Skeletal muscle cell (primary cell): ENCODE results near the gene ARRDC1.

Experiments used
- DNase-seq: peaks from one replicate; pipeline ENCODE4 v3.0.0-alpha.2; 2010; ENCODE audit warnings: low read depth
- H3K4me3 ChIP-seq: 2 replicates; pipeline ENCODE4 v1.5.1; 2011; ENCODE audit warnings: low read depth, mild to moderate bottlenecking, control low read depth, low read length, moderate library complexity

Gene ARRDC1

GRCh38 chr9:137631345-137632229 is 26.1 kb downstream of the ARRDC1 start:
- DNase-seq, result no peak
- H3K4me3 ChIP-seq, result no peak overlapping the region

GRCh38 chr9:137632230-137633161 is 27.0 kb downstream of the ARRDC1 start:
- no peak overlapping the region for H3K4me3 ChIP-seq
- DNase-seq, result no peak

- H3K4me3 ChIP-seq, result no peak overlapping the region
- DNase-seq, result no peak
These were observed 28.5 kb downstream of the ARRDC1 start for GRCh38 chr9:137634016-137634415.

- DNase-seq, result no peak
- H3K4me3 ChIP-seq, result no peak overlapping the region
These were observed 33.2 kb downstream of the ARRDC1 start for GRCh38 chr9:137638680-137639079.

- H3K4me3 ChIP-seq, result no peak overlapping the region
- no peak for DNase-seq
These were observed 34.0 kb downstream of the ARRDC1 start for GRCh38 chr9:137639303-137640051.

GRCh38 chr9:137640862-137641261 is 35.4 kb downstream of the ARRDC1 start:
- DNase-seq, result no peak
- no peak overlapping the region for H3K4me3 ChIP-seq

- H3K4me3 ChIP-seq, result no peak overlapping the region
- no peak for DNase-seq
These were observed 36.7 kb downstream of the ARRDC1 start for GRCh38 chr9:137642118-137642601.

- no peak overlapping the region for H3K4me3 ChIP-seq
- DNase-seq, result no peak
These were observed 37.4 kb downstream of the ARRDC1 start for GRCh38 chr9:137642892-137643291.

GRCh38 chr9:137643921-137644320 is 38.4 kb downstream of the ARRDC1 start:
- no peak overlapping the region for H3K4me3 ChIP-seq
- no peak for DNase-seq

- no peak overlapping the region for H3K4me3 ChIP-seq
- DNase-seq, result no peak
These were observed 39.7 kb downstream of the ARRDC1 start for GRCh38 chr9:137645211-137645610.

- no peak for DNase-seq
- no peak overlapping the region for H3K4me3 ChIP-seq
These were observed 40.9 kb downstream of the ARRDC1 start for GRCh38 chr9:137646341-137646740.

- no peak overlapping the region for H3K4me3 ChIP-seq
- no peak for DNase-seq
These were observed 41.7 kb downstream of the ARRDC1 start for GRCh38 chr9:137647096-137647714.

- no peak overlapping the region for H3K4me3 ChIP-seq
- no peak for DNase-seq
These were observed 42.9 kb downstream of the ARRDC1 start for GRCh38 chr9:137648396-137648795.

- DNase-seq, result no peak
- H3K4me3 ChIP-seq, result no peak overlapping the region
These were observed 44.1 kb downstream of the ARRDC1 start for GRCh38 chr9:137649553-137649952.

GRCh38 chr9:137650259-137650658 is 44.8 kb downstream of the ARRDC1 start:
- no peak overlapping the region for H3K4me3 ChIP-seq
- no peak for DNase-seq

GRCh38 chr9:137650779-137651178 is 45.3 kb downstream of the ARRDC1 start:
- H3K4me3 ChIP-seq, result no peak overlapping the region
- DNase-seq, result no peak

GRCh38 chr9:137656416-137656815 is 50.9 kb downstream of the ARRDC1 start:
- no peak overlapping the region for H3K4me3 ChIP-seq
- DNase-seq, result no peak

GRCh38 chr9:137657606-137658005 is 52.1 kb downstream of the ARRDC1 start:
- no peak for DNase-seq
- H3K4me3 ChIP-seq, result no peak overlapping the region

GRCh38 chr9:137658781-137659180 is 53.3 kb downstream of the ARRDC1 start:
- no peak overlapping the region for H3K4me3 ChIP-seq
- no peak for DNase-seq
